GM12878 (cell line): ENCODE data around the gene ZMIZ1. TPM values are rescaled to one million over a fixed set of nuclear protein-coding genes. Genes with fewer than 3 reads are reported as not detected.

Source experiments
- ATAC-seq: fragments of 200-7000 bp; cut with Tn5 transposase; 3 replicates; pipeline ENCODE4 v1.9.1; 2020; ENCODE audit warnings: mild to moderate bottlenecking, moderate library complexity
- BruUV-seq: library from RNA; stranded (reverse); fragments of 400-500 nt; replicated peaks from 2 replicates; lab custom pipeline; 2021; lab: Mats Ljungman, UMichigan
- CTCF ChIA-PET: fragments of 300-600 bp; sonication (Branson Sonifier 250); formaldehyde crosslinking; extraction: SDS; loops from one replicate; lab custom pipeline; 2021; ENCODE audit warnings: inconsistent platforms; lab: Yijun Ruan, JAX
- POLR2A ChIA-PET: fragments of 350-600 bp; formaldehyde crosslinking; extraction: SDS; loops from one replicate; lab custom pipeline; 2021; ENCODE audit warnings: inconsistent platforms; lab: Charles Lee
- RAD21 ChIA-PET: fragments of 300-600 bp; sonication (Branson Sonifier 250); formaldehyde crosslinking; loops from one replicate; lab custom pipeline; 2023; ENCODE audit warnings: antibody characterized with exemption; ENCODE audit not compliant: unreplicated experiment; lab: Charles Lee
- SMC1A ChIA-PET: fragments of 300-600 bp; sonication (Branson Sonifier 250); formaldehyde crosslinking; loops from one replicate; lab custom pipeline; 2023; ENCODE audit not compliant: unreplicated experiment, uncharacterized antibody; lab: Charles Lee
- DNase-seq: peaks from one replicate; pipeline ENCODE4 v3.0.0-alpha.2; 2011; ENCODE audit warnings: low read depth, low spot score
- FAIRE-seq: peaks from 3 replicates; lab custom pipeline; 2011; peaks lifted over from hg19 to GRCh38; lab: Jason Lieb, UNC
- H2AFZ ChIP-seq: 2 replicates; pipeline ENCODE4 v1.6.0; 2011; ENCODE audit warnings: low read depth, low read length, control low read depth; ENCODE audit not compliant: control insufficient read depth
- H3K27ac ChIP-seq: 2 replicates; pipeline ENCODE4 v1.5.1; 2011; ENCODE audit warnings: control low read depth; ENCODE audit not compliant: control insufficient read depth, insufficient read depth
- H3K27me3 ChIP-seq, 2 experiments: replicated peaks in 1 of 2; 2 replicates each; pipeline versions ENCODE4 v1.6.0 to v1.6.1; 2011; ENCODE audit warnings: low read length in 1 of 2; ENCODE audit not compliant: control insufficient read depth in 2 of 2, insufficient read depth in 2 of 2
- H3K36me3 ChIP-seq, 2 experiments: 2 replicates each; pipeline ENCODE4 v1.5.1; 2011; ENCODE audit warnings: low read length in 1 of 2; ENCODE audit not compliant: control insufficient read depth in 2 of 2, insufficient read depth in 2 of 2
- H3K4me1 ChIP-seq: 2 replicates; pipeline ENCODE4 v1.6.1; 2011; ENCODE audit warnings: mild to moderate bottlenecking, low read length, moderate library complexity, mixed read lengths; ENCODE audit not compliant: control insufficient read depth, insufficient read depth
- H3K4me2 ChIP-seq: 2 replicates; pipeline ENCODE4 v1.6.0; 2011; ENCODE audit warnings: control low read depth; ENCODE audit not compliant: control insufficient read depth, insufficient read depth
- H3K4me3 ChIP-seq: fragments of 200-600 bp; sonication (generic); 2 replicates; pipeline ENCODE4 v1.5.1; 2016
- H3K79me2 ChIP-seq: 2 replicates; pipeline ENCODE4 v1.6.0; 2011; ENCODE audit warnings: low read length; ENCODE audit not compliant: control insufficient read depth, insufficient read depth
- H3K9ac ChIP-seq: 2 replicates; pipeline ENCODE4 v1.8.0; 2011; ENCODE audit warnings: low read length, control low read depth, mixed read lengths; ENCODE audit not compliant: control insufficient read depth, insufficient read depth
- H3K9me3 ChIP-seq: replicated peaks from 3 replicates; pipeline ENCODE4 v1.5.1; 2011; ENCODE audit warnings: mild to moderate bottlenecking, low read length; ENCODE audit not compliant: control insufficient read depth, insufficient read depth
- H4K20me1 ChIP-seq: 2 replicates; pipeline ENCODE4 v1.6.0; 2011; ENCODE audit not compliant: control insufficient read depth, insufficient read depth
- NFIC ChIP-seq: IDR thresholded peaks from 2 replicates; pipeline ENCODE4 v1.6.1; 2012; ENCODE audit warnings: low read depth, mild to moderate bottlenecking, inconsistent platforms, low read length, moderate library complexity
- RAD51 ChIP-seq: fragments of 450-650 bp; IDR thresholded peaks from 2 replicates; pipeline ENCODE4 v1.6.1; 2016; ENCODE audit warnings: moderate library complexity, mild to moderate bottlenecking, inconsistent platforms
- WRNIP1 ChIP-seq: IDR thresholded peaks from 2 replicates; pipeline ENCODE4 v1.6.1; 2011; ENCODE audit warnings: low read depth, low read length, improper control_type of control experiment, borderline replicate concordance
- WGBS: methylation state at CpG from one replicate; pipeline ENCODE4 v1.1.6; 2016; ENCODE audit warnings: low lambda C conversion rate; ENCODE audit not compliant: insufficient replicate concordance, insufficient coverage; ENCODE audit errors: missing lambda C conversion rate; 5-methylcytosine and 5-hydroxymethylcytosine counted together
- in situ Hi-C: fragments of 300-500 bp; cut with MboI; formaldehyde crosslinking; loops from 9 replicates; pipeline ENCODE4 v1.14.3; 2018; ENCODE audit warnings: mixed read lengths
- intact Hi-C: fragments of 100-400 bp; cut with micrococcal nuclease; formaldehyde crosslinking; loops from one replicate; pipeline ENCODE4 v1.14.2; 2022; ENCODE audit not compliant: unreplicated experiment
- polyA plus RNA-seq, 11 experiments: library from polyadenylated mRNA; depleted of rRNA in 4 of 11; unstranded in 6 of 11; stranded (reverse) in 5 of 11; fragments of >200 nt; fragmentation: Nextera tagmentation in 4 of 11; fragmentation: Illumina TruSeq in 1 of 11; extraction: Ambion mirVana in 4 of 11; extraction: Trizol in 1 of 11; gene quantifications; 1 replicate in 1 of 11; 2 replicates in 10 of 11; pipeline versions ENCODE4 v1.2.1 to v1.2.3, GENCODE V29; 2011 to 2016; ENCODE audit warnings: inconsistent platforms in 2 of 11, missing spikeins in 2 of 11, low read depth in 1 of 11
- total RNA-seq, 4 experiments: library from RNA; depleted of rRNA in 3 of 4; stranded (reverse); fragments of >200 nt in 3 of 4; fragmentation: Illumina TruSeq in 1 of 4; extraction: Trizol in 1 of 4; gene quantifications; 2 replicates each; pipeline versions ENCODE4 v1.2.1 to v1.2.3, GENCODE V29; 2013 to 2021
- TF ChIP-seq, protein P1 (sequence below): fragments of 450-650 bp; IDR thresholded peaks from 2 replicates; pipeline ENCODE4 v1.6.1; 2017; ENCODE audit warnings: mild to moderate bottlenecking, moderate library complexity

ZMIZ1 gene
- total and polyA plus RNA-seq, 10 of the 15 experiments (the other 5 are each of a cell fraction or from before 2014, with no cell fraction given) = 3.1 to 82.3 (median 14.9) TPM

DNA sequence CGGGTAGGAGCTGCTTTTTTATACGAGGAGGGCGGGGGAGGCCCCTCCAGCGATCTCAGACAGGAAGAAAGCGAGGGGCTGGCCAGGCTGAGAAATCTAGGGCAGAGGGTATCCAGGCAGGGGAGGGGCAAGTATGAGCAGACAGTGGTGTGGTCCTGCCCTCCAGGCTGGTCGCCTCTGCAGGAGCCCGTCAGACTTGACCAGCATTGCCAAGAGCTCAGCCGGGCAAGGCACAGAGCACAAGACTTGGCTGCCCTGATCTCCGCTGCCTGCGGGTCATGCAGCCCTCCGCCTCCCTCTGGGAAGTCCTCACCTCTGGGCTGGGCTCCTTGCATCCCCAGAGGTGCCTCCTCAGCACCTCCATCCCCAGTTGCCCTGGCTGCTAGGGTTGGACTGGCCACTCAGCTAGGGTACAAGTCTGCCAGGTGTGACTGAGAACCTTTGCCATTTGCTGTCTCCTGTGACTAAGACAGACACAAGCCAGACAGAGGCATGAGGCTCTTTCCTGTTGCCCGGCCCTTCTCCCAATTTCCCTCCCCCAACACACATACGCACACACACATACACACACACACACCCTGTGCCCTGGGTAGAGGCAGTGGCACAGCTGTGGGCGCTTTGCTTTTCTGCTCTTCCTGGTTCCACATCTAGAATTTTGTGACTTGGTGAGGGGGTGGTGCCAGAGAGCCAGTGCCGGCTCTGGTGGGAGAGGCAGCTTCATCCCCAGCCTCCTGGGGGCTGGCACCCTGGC, 219.4 kb downstream of the ZMIZ1 start:
- SMC1A ChIA-PET = interaction anchor here (1.1 to 5.3 kb wide), 3 partner anchors 31 to 86 kb away, joined by 3 to 115 read pairs (median 14); no protein-coding TSS in a partner anchor
- FAIRE-seq = no peak
- Histone ChIP-seq H3K9ac (no peak overlapping the region), H2AFZ (no peak overlapping the region), H3K27ac (no peak overlapping the region), H3K79me2 (peaks cover 31% of the 10 kb centered on the region), H3K4me1 (peaks cover 45% of the 10 kb centered on the region), H3K4me3 (no peak overlapping the region), H3K27me3 (no peaks in the 10 kb centered on the region), H3K9me3 (no peaks in the 10 kb centered on the region), H4K20me1 (no peaks in the 10 kb centered on the region), H3K36me3 (peaks cover 28 to 50% of the 10 kb centered on the region in 2 experiments; a peak in 3 of 4 replicates), H3K4me2 (no peak overlapping the region)
- RAD21 ChIA-PET = interaction anchor here (6.6 kb wide), 1 partner anchor 42 kb away, joined by 165 read pairs; no protein-coding TSS in a partner anchor
- intact Hi-C loops = loop anchor here (2.0 kb wide), 1 partner anchor 59 kb away; the partner anchor contains the start of gene PPIF
- POLR2A ChIA-PET = interaction anchor here (0.8 to 5.9 kb wide), 2 partner anchors 41 to 57 kb away, joined by 3 to 100 read pairs; no protein-coding TSS in a partner anchor
- CTCF ChIA-PET = interaction anchor here (1.9 to 2.5 kb wide), 3 partner anchors 43 to 58 kb away, joined by 5 to 9 read pairs (median 5); partner anchors contain the start of gene PPIF
- ATAC-seq = no peak
- in situ Hi-C loops = no loop called here
- WGBS = 89% methylated on average over 14 of the region's 15 CpGs
- DNase-seq = no peak
- BruUV-seq = no TSS peak
- TF ChIP-seq, protein P1, sequence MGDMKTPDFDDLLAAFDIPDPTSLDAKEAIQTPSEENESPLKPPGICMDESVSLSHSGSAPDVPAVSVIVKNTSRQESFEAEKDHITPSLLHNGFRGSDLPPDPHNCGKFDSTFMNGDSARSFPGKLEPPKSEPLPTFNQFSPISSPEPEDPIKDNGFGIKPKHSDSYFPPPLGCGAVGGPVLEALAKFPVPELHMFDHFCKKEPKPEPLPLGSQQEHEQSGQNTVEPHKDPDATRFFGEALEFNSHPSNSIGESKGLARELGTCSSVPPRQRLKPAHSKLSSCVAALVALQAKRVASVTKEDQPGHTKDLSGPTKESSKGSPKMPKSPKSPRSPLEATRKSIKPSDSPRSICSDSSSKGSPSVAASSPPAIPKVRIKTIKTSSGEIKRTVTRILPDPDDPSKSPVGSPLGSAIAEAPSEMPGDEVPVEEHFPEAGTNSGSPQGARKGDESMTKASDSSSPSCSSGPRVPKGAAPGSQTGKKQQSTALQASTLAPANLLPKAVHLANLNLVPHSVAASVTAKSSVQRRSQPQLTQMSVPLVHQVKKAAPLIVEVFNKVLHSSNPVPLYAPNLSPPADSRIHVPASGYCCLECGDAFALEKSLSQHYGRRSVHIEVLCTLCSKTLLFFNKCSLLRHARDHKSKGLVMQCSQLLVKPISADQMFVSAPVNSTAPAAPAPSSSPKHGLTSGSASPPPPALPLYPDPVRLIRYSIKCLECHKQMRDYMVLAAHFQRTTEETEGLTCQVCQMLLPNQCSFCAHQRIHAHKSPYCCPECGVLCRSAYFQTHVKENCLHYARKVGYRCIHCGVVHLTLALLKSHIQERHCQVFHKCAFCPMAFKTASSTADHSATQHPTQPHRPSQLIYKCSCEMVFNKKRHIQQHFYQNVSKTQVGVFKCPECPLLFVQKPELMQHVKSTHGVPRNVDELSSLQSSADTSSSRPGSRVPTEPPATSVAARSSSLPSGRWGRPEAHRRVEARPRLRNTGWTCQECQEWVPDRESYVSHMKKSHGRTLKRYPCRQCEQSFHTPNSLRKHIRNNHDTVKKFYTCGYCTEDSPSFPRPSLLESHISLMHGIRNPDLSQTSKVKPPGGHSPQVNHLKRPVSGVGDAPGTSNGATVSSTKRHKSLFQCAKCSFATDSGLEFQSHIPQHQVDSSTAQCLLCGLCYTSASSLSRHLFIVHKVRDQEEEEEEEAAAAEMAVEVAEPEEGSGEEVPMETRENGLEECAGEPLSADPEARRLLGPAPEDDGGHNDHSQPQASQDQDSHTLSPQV = no peak
- TF ChIP-seq RAD51 = no peak
- TF ChIP-seq NFIC = no peak
- no peak for TF ChIP-seq WRNIP1
